GM21360 (cell line): ENCODE measurements around the gene PAX8.
"Not testable (repeated sequence)": the region's sequence is repeated elsewhere in the genome, so short reads cannot be mapped to it uniquely, and the experiment has no call there.

ENCODE experiments used
- ATAC-seq: cut with Tn5 transposase; IDR thresholded peaks from one replicate; pipeline ENCODE4 v1.9.1; 2021; ENCODE audit warnings: mild to moderate bottlenecking, moderate library complexity; ENCODE audit not compliant: unreplicated experiment

The PAX8 gene

GRCh38 chr2:113291191-113291590, 12.5 kb upstream of the PAX8 start:
- ATAC-seq: no peak

GRCh38 chr2:113288674-113289149, 10.0 kb upstream of the PAX8 start:
- not testable (repeated sequence) for ATAC-seq

GRCh38 chr2:113288117-113288673, 9.5 kb upstream of the PAX8 start:
- not testable (repeated sequence) for ATAC-seq

GRCh38 chr2:113285816-113286215, 7.1 kb upstream of the PAX8 start:
- ATAC-seq: no peak

- not testable (repeated sequence) for ATAC-seq
These were observed 6.3 kb upstream of the PAX8 start for GRCh38 chr2:113284999-113285398.

GRCh38 chr2:113284476-113284875, 5.8 kb upstream of the PAX8 start:
- ATAC-seq: no peak

GRCh38 chr2:113283704-113284284, 5.1 kb upstream of the PAX8 start:
- ATAC-seq: no peak

- ATAC-seq: no peak
These were observed 4.2 kb upstream of the PAX8 start for GRCh38 chr2:113282747-113283533.

- ATAC-seq: no peak
These were observed 3.4 kb upstream of the PAX8 start for GRCh38 chr2:113281910-113282746.

GRCh38 chr2:113278073-113278741, 514 bp downstream of the PAX8 start:
- ATAC-seq: no peak

- no peak for ATAC-seq
These were observed 1.1 kb downstream of the PAX8 start for GRCh38 chr2:113277474-113278072.

- ATAC-seq: no peak
These were observed 1.8 kb downstream of the PAX8 start for GRCh38 chr2:113276761-113277425.

GRCh38 chr2:113276216-113276760, 2.4 kb downstream of the PAX8 start:
- ATAC-seq: no peak

- ATAC-seq: no peak
These were observed 3.0 kb downstream of the PAX8 start for GRCh38 chr2:113275556-113276215.

- no peak for ATAC-seq
These were observed 4.3 kb downstream of the PAX8 start for GRCh38 chr2:113274432-113274831.

GRCh38 chr2:113273981-113274380, 4.7 kb downstream of the PAX8 start:
- ATAC-seq: no peak

GRCh38 chr2:113273027-113273551, 5.6 kb downstream of the PAX8 start:
- peak; percentile 51 for ATAC-seq

- no peak for ATAC-seq
These were observed 6.2 kb downstream of the PAX8 start for GRCh38 chr2:113272477-113272876.
